KBM-7 (cell line): ENCODE measurements around the gene XPO1.
"Not testable (repeated sequence)": the region's sequence is repeated elsewhere in the genome, so short reads cannot be mapped to it uniquely, and the experiment has no call there.

Experiments used
- DNase-seq: peaks from one replicate; pipeline ENCODE4 v3.0.0-alpha.2; 2015
- in situ Hi-C: fragments of 300-500 bp; cut with MboI; formaldehyde crosslinking; loops from 2 replicates; pipeline ENCODE4 v1.14.3; 2020; ENCODE audit warnings: low sequenced_read_pairs, low pct_unique_long_range_greater_than_20kb, mixed read lengths

The XPO1 gene

DNA sequence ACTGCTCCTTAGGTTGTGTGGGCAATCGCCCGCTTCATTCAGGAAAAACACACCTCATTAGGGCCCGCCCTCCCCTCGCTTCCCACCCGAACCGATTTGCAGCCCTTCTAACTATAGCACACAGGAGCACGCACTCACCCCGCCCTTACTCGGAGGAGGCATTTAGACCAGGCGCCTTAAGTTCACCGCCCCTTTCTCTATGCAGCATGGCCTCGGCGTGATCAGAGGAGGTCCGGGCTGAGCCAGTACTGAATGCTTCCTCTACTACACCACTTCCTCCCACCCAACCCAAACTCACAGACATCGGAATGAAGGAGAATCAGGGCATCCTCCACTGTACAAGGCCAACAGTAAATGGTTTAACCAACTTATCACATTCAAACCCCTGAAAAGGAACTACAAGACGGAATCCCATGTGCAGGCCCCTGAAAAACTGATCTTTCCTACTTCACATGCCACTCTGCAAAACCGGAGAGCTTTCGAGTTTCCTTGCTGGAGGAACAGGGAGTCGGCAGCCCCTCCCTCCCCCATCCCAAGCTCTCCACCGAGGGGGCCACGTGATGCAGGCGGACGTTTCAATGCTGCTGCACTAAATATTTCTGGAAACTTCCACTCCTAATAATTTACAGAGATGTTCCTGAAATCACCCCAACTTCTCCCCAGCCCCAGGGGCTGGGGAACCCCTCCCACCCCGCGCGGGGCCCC, 1.4 kb downstream of the XPO1 start:
- peak; percentile 98 for DNase-seq
- in situ Hi-C loops = no loop called here

DNA sequence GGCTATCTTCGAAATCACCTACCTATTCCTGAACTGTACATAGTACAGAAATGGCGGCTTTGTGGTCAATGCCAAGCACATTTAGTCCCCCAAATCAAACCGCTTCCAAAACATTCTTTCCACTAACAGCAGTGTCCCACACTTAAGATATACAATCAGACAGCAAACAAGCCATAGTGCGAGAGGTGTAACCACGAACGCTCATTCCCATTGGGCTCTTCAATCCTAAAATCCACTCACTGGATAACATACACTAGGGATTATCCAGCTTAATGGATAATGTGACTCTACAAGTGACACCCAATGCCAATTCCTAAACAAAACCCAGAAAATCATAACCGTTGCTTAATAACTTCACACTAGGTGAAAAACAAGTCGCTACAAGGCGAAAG, 2.0 kb downstream of the XPO1 start:
- in situ Hi-C loops = no loop called here
- DNase-seq = no peak

DNA sequence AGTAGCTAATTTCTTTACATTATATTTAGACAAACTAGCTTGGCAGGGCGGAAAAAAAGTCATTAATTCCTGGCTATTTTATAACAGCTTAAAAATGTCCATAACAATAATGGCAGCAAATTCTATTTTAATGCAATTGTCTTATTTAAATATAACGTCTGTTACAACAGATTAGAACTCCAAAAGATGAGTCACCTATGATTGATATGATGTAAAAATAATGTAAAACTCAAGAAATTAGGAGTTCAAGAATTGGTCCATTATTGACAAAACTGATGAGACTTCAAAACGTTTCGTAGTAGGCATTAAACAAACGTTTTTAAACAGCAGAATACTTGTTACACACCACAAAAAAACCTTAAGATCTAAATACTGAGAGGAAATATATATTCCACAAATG, 2.7 kb downstream of the XPO1 start:
- DNase-seq = no peak
- in situ Hi-C loops = no loop called here

DNA sequence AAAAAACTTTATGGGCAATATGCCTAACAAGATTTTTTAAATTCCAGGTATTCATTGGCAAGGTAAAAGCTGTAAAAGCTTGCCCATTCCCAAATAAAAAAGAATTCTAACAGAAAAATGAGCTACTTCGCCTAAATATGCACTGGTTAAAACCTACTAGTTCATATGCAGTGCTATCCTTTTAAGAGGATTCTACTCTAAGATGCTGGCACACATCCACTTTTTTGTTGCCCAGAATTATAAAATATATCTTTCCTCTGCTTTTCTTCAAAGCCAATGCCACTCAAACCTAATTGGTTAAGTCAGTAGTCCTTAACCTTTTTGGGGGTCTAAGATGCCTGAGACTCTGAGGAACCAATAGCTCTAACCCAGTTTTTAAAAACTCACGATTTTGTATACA, 3.2 kb downstream of the XPO1 start:
- in situ Hi-C loops = no loop called here
- DNase-seq = no peak

DNA sequence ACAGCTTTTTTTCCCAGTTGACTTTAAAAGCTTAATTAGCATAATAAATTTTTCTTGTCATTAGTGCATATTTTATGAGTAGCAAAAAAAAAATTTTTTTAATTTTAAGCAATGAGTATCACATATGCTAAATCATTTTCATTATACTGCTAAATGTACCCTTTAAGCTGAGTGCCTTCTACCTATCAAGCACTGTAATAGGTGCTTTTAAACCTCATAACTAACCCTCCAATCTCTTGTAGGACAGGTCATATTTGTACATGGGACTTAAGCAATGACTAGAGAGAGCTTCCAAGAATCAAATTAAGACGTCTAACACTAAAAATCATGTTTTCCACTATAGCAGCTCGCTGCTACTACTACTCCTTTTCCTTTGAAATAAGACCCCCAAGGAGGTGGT, 7.4 kb downstream of the XPO1 start:
- DNase-seq = no peak
- in situ Hi-C loops = no loop called here

- in situ Hi-C loops = no loop called here
- DNase-seq = no peak
These were observed 8.0 kb downstream of the XPO1 start for GRCh38 chr2:61529944-61530735.

- in situ Hi-C loops = no loop called here
- no peak for DNase-seq
These were observed 17.9 kb downstream of the XPO1 start for GRCh38 chr2:61520261-61520660.

- no peak for DNase-seq
- in situ Hi-C loops = no loop called here
These were observed 25.3 kb downstream of the XPO1 start for GRCh38 chr2:61512768-61513398.

- no peak for DNase-seq
These were observed 27.2 kb downstream of the XPO1 start for GRCh38 chr2:61510674-61511671.

GRCh38 chr2:61504949-61505348, 33.2 kb downstream of the XPO1 start:
- in situ Hi-C loops = no loop called here
- DNase-seq = no peak

More at GRCh38 chr2:61510674-61511671, 27.2 kb downstream of the XPO1 start:
- in situ Hi-C loops = no loop called here

- DNase-seq = no peak
- in situ Hi-C loops = no loop called here
These were observed 39.1 kb downstream of the XPO1 start for GRCh38 chr2:61499060-61499459.

- in situ Hi-C loops = no loop called here
- DNase-seq = peak; percentile 39
These were observed 44.6 kb downstream of the XPO1 start for GRCh38 chr2:61493523-61493942.

GRCh38 chr2:61492476-61492875, 45.7 kb downstream of the XPO1 start:
- DNase-seq = no peak
- in situ Hi-C loops = no loop called here

DNA sequence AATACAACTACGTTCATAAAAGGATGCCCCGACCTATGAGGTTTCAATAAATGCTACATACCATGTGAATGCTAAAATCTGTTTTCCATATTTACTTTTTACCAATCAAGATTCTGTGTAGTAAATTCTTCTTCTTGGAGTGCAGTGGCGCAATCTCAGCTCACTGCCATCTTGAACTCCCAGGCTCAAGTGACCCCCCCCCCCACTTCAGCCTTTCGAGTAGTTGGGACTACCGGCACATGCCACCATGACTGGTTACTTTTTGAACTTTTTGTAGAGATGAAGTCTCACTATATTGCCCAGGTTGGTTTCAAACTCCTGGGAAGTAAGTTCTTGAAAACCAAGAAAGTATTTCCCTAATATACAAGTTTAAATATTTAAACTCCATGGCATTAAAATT, 52.9 kb downstream of the XPO1 start:
- DNase-seq = no peak
- in situ Hi-C loops = no loop called here

GRCh38 chr2:61478086-61478485, 60.1 kb downstream of the XPO1 start:
- DNase-seq = no peak
- in situ Hi-C loops = no loop called here

DNA sequence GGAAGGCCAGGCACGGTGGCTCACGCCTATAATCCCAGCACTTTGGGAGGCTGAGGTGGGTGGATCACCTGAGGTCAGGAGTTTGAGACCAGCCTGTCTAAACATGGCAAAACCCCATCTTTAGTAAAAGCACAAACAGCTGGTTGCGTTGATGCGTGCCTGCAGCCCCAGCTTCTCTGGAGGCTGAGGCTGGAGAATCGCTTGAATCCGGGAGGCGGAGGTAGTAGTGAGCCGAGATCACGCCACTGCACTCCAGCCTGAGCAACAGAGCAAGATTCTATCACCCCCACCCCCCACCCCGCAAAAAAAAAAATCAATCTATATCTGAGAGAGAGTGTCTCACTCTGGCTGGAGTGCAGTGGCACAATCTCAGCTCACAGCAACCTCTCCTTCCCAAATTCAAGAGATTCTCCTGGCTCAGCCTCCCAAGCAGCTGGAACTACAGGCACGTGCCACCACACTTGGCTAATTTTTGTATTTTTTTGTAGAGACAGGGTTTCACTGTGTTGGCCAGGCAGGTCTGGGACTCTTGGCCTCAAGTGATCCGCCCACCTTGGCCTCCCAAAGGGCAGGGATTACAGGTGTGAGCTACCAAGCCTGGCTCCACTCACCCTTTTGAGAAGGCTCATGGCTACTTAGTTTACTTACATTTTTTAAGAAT, 61.1 kb downstream of the XPO1 start:
- DNase-seq, in situ Hi-C loops: not testable (repeated sequence)

GRCh38 chr2:61471905-61472805, 66.0 kb downstream of the XPO1 start:
- in situ Hi-C loops = no loop called here
- no peak for DNase-seq
